ENCODE measurements around the gene CAPG.

Gene CAPG

DNA sequence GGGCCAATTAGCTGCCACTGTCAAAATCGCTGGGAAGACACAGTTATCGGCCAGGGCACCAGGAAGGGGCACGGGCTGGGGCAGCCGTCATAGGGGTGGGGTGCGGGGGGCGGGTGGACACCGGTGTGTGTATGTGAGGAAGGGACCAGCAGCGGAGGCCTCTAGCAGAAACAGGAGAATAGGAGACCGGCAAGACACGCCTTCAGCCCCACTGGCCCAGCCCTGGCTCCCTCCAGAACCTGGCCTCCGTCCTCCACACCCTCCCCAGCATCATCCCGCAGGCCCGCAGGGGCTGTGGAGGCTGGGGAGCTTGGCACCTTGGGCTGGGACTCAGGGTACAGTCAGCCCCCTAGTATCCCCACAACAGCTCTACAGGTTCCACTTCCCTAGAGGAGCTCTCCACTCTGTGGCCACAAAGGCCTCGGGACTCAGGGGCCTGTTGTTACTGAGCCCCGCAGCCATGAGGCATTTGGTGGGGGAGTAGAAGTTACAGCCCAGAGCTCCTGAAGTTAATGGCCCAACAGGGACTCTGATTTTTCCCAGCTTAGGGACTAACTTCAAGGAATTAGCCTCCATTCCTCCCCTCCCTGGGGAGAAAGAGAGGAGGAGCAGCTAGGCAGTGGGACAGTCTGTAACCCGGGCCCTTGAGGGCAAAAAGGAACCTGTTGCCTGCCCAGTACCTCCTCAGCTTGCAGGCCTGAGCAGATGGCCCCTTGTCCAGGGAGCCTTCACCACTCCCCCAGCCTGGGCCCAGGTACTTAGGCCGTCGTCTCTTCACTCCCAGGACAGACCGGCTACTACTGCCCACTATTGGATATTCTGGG lies 28.2 kb upstream of the CAPG start:
- no peak for DNase-seq

- DNase-seq = peak; percentile 69
These were observed 27.5 kb upstream of the CAPG start for GRCh38 chr2:85437488-85438200.

DNA sequence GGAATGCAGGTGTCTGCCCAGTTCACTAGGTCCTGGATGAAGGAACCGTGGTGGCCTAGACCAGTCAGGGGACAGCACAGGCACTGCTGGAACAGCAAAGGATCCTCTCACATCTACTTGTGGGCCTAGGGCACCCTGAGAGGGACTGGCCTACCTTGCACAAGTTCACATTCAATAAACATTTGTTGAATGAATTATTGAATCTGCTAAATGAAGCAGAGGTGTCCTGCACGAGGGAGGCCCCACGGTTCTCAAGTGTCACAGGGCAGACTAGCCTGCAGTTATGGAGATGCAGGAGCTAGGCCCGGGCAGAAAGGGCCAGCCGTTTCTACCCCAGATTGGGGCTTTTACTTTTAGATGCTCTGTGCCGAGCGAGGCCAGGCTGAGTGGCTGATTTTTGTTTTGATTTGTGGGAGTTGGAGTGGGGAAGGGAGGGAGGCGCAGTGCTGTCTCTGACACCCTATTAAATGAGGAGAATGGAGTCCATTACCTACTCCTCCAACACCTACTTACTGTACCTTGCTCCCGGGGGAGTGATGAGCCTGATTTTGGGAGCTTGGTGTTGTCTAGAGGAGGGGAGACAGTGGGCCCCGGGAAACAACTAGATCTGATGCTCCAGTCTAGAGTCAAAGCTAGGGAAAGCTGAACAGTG lies 26.8 kb upstream of the CAPG start:
- DNase-seq = no peak

GRCh38 chr2:85435981-85436835 lies 26.0 kb upstream of the CAPG start:
- no peak for DNase-seq

GRCh38 chr2:85435220-85435958 lies 25.2 kb upstream of the CAPG start:
- no peak for DNase-seq

DNA sequence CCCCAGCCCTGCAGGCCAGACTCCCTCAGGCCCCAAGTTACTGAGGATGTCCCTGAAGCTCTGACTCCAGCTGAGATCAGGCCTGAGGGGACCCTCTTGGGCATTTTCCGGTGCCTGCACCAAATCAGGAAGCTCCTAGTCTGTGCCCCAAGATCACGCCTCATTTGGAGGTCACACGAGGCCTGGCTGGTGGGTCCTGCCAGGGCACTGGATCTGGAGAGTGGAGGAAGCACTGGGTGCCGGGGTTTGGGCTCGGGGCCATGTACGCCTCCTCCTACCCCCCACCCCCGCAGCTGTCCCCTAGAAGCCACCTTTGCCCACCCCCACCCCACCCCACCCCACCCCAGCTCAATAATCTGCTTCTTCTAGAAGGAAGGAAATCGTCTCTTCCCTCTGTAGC lies 24.5 kb upstream of the CAPG start:
- no peak for DNase-seq

GRCh38 chr2:85433511-85434089 lies 23.4 kb upstream of the CAPG start:
- DNase-seq = no peak

DNA sequence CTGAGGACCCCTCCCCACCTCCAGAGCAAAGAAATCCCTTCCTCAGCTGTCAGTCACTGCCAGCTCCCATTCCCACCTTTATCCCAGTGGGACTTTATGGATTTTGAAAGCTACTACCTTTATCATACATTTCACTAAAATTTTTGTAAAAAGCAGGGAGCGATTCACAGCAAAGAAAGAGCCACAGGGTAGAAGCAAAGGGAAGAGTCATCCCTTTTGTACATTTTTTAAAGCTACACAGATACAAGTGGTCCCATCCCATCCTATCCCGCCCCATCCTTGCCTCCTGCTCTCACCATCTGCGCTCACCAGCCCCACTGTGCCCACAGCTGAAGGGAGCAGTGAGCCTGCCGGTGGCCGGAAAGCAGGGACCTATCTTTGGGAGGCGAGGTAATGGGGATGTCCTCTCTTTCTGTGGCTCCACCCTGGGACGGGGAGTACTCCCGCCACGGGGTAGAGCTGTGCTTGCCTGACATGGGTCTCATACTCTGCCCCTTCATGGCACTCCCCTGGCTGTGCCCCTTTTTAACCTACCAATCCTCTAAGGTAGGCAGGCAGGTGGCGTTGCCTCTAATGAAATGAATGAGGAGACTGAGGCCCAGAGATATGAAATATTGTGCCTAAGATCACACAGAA lies 21.5 kb upstream of the CAPG start:
- DNase-seq = no peak

DNA sequence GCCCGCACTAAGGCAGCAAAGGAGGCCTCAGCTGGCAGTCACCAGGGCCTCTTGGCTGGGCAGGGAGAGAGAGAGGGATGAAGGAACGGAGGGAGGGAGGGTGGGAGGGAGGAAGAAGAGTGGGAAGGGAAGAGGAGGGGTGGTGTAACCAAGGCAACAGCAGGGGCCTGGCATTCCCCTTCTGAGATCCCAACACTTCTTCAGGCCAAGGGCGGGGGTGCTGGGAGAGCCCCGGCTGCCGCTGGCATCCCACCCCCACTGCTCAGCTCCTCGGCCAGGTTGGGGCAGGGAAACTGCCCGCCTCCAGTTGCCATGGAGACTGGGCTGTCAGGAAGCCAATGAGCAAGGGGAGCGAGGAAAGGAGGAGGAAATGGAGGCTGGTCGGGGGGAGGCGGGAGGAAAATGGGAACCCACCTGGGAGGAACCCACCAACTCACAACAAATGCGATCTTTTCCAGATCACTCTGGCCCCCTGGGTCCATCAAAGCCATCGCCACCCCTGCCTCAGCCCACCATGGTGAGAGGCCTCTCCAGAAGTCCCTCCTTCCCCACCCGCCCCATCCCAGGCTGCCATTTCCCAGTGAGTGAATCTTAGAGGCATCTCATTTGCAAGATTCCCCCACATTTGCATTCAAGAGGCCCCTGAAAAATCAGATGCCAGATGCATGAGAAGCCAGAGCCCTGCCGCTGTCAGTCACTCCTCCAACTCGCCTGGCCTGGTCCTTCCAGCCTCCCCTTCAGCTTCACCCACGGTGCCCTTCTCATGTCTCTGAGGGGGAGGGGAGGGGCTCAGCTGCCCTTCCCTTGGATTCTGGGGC lies 20.8 kb upstream of the CAPG start:
- DNase-seq = no peak

DNA sequence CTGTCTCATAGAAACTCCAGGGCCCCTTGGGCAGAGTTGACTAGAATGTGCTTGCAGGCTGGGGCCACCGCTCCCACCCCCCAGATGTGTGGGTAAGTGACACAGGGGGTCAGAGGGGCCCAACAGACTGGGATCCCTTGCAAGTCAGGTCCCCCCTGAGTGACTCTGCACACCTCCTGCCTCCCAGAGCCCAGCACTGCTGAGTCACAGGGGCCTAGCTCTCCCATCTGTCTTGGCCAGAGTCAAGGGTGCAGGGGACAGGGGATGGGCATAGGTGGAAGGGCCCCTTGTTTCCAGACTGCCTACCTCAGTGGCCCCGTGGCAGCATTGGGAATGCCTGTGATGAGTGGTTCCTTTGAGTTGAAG lies 19.7 kb upstream of the CAPG start:
- no peak for DNase-seq

DNA sequence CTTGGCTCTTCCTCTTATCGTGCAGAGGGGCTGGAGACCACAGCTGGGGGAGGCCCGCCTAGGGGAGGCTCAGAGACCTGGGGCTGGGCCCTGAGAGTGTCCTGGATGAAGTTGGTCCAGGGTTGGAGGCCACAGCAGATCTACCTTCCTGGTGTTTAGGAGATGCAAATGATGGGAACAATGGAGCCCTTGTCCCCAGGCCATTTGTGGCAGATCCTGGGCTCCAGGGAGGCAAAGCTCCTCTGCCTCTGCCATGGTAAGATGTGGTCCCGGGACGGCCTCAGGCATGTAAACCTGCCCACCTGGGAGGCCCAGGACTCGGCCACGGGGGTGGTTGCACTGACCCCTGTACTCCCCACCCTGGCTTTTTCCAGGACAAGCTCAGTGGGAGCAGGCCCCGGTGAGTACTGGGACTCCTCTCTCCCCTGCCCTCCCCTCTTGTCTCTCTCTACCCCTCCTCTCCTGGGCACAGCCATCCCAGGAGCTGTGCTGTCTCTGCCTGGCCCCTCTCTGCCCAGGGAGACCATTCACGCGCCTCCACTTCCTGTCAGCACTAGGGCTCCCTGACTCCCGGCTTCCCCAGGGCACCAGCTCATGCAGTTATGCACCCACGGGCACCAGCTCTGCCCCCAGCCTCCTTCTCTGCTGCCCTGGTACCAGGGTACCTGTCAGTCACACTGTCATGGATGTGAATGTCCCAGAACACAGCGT lies 19.2 kb upstream of the CAPG start:
- no peak for DNase-seq

DNA sequence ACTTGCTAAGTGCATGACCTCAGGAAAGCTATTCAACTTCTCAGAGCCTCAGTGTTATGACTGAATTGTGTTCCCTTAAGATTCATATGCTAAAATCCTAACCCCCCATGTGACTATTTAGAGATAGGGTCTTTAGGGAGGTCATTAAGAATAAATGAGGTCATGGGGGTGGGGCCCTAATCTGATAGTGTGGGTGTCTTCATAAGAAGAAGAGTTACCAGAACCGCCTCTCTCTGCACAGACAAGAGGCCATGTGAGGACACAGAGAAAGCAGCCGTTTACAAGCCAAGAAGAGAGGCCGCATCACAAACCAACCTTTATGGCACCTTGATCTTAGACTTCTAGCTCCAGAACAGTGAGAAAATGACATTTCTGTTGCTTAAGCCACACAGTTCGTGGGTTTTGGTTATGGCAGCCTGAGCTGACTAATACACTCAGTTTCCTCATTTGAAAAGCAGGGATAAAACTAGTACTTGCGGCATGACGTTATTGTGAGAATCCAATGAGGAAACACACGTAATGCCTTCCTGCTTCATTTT lies 18.2 kb upstream of the CAPG start:
- DNase-seq = no peak

DNA sequence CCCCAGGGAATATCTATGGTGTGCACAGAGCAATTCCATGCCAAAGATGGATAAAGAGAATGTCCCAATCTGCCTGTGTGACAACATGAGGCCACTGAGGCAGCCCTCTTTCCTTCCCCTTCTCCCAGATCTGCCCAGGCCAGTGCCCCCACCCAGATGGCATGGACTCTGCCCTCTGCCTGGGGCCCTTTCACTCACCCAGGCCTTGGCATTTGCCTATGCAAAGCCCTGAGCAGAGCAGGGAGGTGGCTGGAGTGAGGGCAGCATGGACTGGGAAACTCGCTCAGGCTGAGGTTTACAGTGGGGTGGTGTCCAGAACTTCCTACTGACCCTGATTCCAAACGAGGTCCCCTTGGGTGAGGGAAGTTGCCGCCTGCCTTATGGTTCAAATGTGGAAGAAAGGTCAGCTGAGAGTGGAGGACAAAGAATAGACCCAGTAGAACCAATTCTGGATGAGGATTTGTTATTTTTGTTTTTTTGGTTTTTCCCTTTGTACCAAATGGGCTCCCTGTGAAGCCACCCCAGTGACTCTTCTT lies 17.2 kb upstream of the CAPG start:
- no peak for DNase-seq

- no peak for DNase-seq
These were observed 15.4 kb upstream of the CAPG start for GRCh38 chr2:85425588-85425987.

DNA sequence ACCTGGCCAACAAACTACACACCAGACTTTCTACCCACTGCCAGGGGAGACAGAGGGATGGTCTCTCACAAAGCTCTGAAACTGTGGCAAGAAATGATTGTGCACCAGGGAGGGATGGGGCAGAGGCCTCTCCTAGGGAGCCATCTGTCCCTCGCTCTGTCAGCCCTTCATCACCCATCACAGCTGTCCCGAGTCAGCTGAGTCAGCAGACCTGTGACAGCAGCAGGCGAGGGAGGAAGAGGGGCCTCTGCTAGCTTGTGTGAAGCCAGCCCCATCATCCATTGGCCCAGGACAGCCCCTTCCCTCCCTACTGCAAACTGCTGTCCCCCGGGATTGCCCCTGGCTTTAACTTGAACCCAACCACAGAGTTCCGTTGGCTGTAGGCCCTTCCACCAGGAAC lies 13.4 kb upstream of the CAPG start:
- DNase-seq = no peak

- no peak for DNase-seq
These were observed 11.9 kb upstream of the CAPG start for GRCh38 chr2:85422072-85422457.

DNA sequence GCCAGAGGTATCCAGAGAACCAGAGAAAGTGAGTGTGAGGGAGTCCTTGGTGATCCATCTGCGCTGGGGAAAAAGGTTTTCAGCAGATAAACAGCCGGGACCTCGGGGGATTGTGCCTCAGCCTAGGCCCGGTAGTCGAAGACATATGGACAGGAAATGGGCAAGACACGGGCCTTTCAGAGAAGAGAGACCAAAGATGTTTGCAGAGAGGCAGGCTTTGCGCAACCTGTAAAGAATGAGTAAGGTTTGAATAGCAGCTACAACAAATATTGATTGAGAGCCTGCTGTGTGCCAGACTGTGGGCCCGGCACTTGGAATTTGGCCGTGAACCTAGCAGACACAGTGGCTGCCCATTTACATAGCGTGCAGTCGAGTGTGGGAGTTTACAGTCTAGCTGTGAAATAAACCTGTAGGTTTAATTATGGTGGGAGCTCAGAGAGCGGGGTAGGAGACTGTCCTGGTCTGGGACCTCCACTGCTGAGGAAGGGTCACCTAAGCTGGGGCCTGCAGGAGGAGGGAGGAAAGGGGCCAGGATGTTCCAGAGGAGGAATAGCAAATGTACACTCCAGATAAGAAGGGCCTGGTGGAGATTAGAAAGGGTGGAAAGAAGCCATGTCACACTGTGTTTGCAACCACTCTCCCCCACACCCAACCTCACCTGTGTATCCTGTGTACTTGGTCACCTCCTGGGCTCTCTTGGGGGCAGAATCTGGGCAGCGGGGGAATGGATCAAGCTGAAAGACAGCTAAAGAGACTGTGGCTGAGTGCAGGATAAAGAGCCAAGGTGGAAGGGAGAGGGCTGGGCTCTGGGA lies 11.3 kb upstream of the CAPG start:
- no peak for DNase-seq

DNA sequence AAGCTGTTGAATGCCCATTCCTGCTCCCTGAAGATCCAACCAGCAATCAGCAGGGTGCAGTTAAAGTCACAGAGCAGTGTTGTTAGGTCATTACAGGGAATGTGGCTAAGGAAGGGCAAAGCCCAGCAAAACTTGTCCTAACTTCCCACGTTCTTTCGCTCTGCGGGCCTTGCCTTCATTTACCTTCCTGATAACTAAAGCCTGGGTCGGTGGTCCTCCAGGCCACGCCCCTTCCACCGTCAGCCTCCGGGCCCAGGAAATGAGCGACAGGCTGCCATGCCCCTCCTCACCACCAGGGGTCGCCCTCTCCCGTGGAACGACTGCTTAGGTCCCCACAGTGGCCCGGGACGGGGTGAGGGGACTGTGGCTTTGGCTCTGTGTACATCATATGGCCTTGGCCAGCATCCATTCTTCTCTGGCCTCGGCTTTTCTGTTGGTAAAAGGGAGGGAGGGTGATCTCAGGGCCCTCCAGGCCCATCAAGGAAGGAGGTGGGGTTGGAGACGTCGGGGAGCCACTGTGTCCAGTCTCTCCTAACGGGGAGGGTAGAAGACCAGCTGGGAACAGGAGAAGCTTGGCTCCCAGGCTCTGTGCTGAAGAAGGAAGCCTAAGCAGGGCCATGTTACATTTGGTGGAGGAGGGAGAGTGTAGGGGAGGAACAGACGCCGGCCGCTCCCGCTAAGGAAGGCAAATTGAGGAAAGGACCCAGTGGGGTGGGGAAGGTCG lies 10.5 kb upstream of the CAPG start:
- peak; percentile 58 for DNase-seq
